HFFc6 (cell line): Measurements from ENCODE around the gene DENND1A. TPM values are rescaled to one million over a fixed set of nuclear protein-coding genes. Genes with fewer than 3 reads are reported as not detected.

ENCODE experiments used
- DNase-seq: peaks from one replicate; pipeline ENCODE4 v3.0.0-alpha.2; 2018
- H3K27ac Mint-ChIP-seq: 2 replicates; pipeline ENCODE4 v1.8.0; 2020; ENCODE audit warnings: mild to moderate bottlenecking, mixed read lengths
- H3K27me3 Mint-ChIP-seq: 2 replicates; pipeline ENCODE4 v1.8.0; 2021; ENCODE audit warnings: mild to moderate bottlenecking, moderate library complexity, mixed read lengths; ENCODE audit not compliant: insufficient read depth
- H3K36me3 Mint-ChIP-seq: 2 replicates; pipeline ENCODE4 v1.8.0; 2021; ENCODE audit warnings: low read depth, mixed read lengths
- H3K4me1 Mint-ChIP-seq: 2 replicates; pipeline ENCODE4 v1.8.0; 2020; ENCODE audit warnings: low read depth, mixed read lengths
- H3K4me3 Mint-ChIP-seq: 2 replicates; pipeline ENCODE4 v1.8.0; 2020; ENCODE audit warnings: mild to moderate bottlenecking, moderate library complexity, mixed read lengths
- H3K9me3 Mint-ChIP-seq: 2 replicates; pipeline ENCODE4 v1.8.0; 2020; ENCODE audit warnings: mild to moderate bottlenecking, mixed read lengths
- total RNA-seq, 6 experiments: library from RNA; stranded (reverse); fragmentation: NEBNext Ultra II Directional; extraction: Animal tissue kit (Norgen Biotek cat#: 25700); gene quantifications; 2 replicates in 1 of 6; 3 replicates in 5 of 6; pipeline ENCODE4 v1.2.3, GENCODE V29; 2021
- TF ChIP-seq, protein P1 (sequence below): fragments of 200-600 bp; sonication (generic); IDR thresholded peaks from 2 replicates; pipeline ENCODE4 v1.5.0; 2021; ENCODE audit warnings: antibody characterized with exemption, mild to moderate bottlenecking

The DENND1A gene
- total RNA-seq, 6 experiments from 2014 or later: 25.4 to 38.3 (median 30.3) TPM

DNA sequence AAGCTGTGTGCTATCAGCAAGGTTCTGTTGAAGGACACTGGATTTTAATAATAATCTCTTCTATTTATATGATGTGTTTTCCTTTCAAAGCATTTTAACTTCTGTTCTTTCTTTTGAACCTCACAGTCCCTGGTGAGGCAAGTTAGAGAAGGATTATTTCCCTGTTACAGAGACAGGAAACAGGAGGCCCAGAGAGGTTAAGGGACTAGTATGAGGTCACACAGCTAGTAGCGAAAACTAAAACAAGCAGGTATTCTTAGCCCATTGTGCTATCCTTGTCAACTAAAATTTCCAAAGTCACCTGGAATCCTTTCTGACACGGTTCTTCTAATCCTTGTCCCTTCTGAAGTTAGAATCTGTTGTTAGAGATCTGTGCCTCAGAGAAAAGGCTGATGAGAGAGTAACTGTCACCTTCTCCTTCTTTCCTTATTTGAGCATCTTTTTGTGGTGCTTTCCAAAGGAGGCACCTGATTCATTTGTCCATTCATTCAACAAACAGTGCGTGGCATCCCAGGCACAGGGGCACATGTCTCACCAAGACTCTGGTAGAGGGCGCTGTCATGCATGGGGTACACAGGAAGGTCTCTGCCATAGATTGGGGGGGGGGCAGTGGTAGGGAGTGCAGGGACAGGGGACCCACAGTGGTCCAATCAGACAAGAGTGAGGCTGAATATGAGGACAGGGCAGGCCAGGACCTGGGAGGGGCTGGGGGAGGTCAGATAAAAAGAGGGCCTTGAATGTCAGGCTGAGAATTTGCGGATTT, 512.5 kb downstream of the DENND1A start:
- TF ChIP-seq, protein P1, sequence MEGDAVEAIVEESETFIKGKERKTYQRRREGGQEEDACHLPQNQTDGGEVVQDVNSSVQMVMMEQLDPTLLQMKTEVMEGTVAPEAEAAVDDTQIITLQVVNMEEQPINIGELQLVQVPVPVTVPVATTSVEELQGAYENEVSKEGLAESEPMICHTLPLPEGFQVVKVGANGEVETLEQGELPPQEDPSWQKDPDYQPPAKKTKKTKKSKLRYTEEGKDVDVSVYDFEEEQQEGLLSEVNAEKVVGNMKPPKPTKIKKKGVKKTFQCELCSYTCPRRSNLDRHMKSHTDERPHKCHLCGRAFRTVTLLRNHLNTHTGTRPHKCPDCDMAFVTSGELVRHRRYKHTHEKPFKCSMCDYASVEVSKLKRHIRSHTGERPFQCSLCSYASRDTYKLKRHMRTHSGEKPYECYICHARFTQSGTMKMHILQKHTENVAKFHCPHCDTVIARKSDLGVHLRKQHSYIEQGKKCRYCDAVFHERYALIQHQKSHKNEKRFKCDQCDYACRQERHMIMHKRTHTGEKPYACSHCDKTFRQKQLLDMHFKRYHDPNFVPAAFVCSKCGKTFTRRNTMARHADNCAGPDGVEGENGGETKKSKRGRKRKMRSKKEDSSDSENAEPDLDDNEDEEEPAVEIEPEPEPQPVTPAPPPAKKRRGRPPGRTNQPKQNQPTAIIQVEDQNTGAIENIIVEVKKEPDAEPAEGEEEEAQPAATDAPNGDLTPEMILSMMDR: no peak; the same call in 1 of the 2 replicates
- Mint-ChIP-seq H3K27me3 (no peaks in the 10 kb centered on the region), H3K9me3 (no peaks in the 10 kb centered on the region), H3K4me1 (no peaks in the 10 kb centered on the region), H3K36me3 (peaks cover 6% of the 10 kb centered on the region; the same call in 1 of the 2 replicates), H3K4me3 (no peak overlapping the region), H3K27ac (no peak overlapping the region)
- no peak for DNase-seq

GRCh38 chr9:123416176-123416575, 513.8 kb downstream of the DENND1A start:
- DNase-seq: no peak
- H3K9me3 Mint-ChIP-seq: no peaks in the 10 kb centered on the region
- no peaks in the 10 kb centered on the region for H3K27me3 Mint-ChIP-seq
- no peak overlapping the region for H3K27ac Mint-ChIP-seq
- H3K4me3 Mint-ChIP-seq: no peak overlapping the region
- TF ChIP-seq, protein P1: no peak
- H3K4me1 Mint-ChIP-seq: no peaks in the 10 kb centered on the region
- H3K36me3 Mint-ChIP-seq: peaks cover 6% of the 10 kb centered on the region; the same call in 1 of the 2 replicates

DNA sequence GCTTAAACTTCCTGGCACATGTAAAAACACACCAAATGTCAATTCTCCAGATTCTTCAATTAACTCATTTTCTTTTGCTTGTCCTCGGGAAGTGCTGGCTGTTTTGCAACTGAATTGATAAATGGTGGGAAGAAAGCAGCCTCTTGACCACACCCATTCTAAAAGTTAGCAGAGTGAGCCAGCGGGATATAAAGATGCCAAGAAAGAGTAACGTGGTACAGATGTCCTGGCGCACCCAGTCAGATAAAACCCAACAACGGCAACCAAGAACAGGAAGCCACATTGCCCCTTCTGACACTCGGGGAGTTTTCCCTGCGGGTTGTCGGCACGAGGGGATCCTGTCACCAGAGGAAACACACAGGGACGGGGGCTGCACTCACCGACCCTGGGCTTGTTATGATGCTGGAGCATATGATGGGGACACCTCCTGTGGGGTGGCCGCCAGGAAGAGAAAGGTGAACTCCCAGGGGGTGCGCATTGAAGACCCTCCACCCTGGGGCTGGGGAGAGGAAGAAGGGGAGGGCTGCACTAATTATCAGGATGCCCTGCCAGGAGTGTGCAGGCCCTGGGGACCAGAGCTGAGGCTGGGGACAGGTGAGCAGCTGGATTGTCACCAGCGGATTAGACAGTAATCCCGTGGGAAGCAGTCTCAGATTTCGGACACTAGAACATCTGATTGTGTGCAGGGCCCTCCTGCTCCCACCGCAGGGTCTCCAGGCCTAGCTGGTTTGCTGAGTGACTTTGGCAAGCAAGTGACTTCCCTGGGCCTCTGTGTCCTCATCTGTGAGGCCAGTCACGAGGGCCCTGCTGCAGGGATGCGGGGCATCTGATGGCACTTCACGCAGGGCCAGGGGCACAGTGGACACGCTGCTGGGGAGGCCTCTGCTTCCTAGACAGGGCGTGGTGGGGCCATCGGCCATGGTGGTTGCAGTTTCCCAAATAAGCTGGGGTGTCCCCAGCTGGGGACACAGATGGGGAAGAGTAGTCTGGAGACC, 514.7 kb downstream of the DENND1A start:
- TF ChIP-seq, protein P1: no peak
- no peaks in the 10 kb centered on the region for H3K27me3 Mint-ChIP-seq
- no peak overlapping the region for H3K27ac Mint-ChIP-seq
- no peaks in the 10 kb centered on the region for H3K4me1 Mint-ChIP-seq
- H3K36me3 Mint-ChIP-seq: peaks cover 6% of the 10 kb centered on the region; the same call in 1 of the 2 replicates
- no peak overlapping the region; the same call in 1 of the 2 replicates for H3K4me3 Mint-ChIP-seq
- H3K9me3 Mint-ChIP-seq: no peaks in the 10 kb centered on the region
- no peak for DNase-seq

- no peaks in the 10 kb centered on the region for H3K4me1 Mint-ChIP-seq
- H3K36me3 Mint-ChIP-seq: peaks cover 4% of the 10 kb centered on the region; the same call in 1 of the 2 replicates
- no peak overlapping the region for H3K4me3 Mint-ChIP-seq
- TF ChIP-seq, protein P1: no peak
- no peaks in the 10 kb centered on the region for H3K9me3 Mint-ChIP-seq
- H3K27ac Mint-ChIP-seq: no peak overlapping the region
- DNase-seq: no peak
- H3K27me3 Mint-ChIP-seq: no peaks in the 10 kb centered on the region
Observed at GRCh38 chr9:123414204-123414603, 515.7 kb downstream of the DENND1A start.

DNA sequence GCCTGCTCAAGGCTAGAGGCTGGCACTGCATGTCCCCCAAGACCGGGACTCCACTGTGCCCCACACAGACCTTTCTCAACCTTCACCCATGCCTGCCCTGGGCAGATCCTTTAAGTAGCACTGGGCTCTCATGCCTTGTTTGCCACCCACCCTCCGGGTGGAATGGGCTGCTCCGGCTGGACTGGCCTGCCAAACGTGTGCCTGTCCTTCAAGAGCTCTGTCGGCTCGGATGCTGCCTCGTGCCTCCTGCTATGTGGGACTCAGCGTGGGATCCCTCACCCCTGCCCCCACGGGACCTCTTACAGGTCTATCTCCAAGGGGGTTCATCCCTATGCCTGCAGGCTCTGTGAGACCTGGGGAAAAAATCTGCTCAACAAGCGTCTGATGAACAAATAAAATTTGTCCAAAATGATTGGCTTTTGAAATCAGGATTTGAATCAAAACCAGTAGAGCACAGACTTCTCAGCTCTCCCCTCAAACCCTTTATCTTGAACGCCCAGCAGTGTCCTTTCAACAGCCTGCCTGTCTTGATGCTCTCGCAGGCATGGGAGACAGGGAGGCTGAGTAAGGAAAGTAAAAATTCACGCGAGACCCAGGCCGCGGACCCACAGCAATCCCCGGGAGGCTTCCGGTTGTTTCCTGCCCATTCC, 517.6 kb downstream of the DENND1A start:
- TF ChIP-seq, protein P1: no peak
- Mint-ChIP-seq H3K4me3 (no peak overlapping the region), H3K27ac (no peak overlapping the region), H3K9me3 (no peaks in the 10 kb centered on the region), H3K27me3 (no peaks in the 10 kb centered on the region), H3K36me3 (no peaks in the 10 kb centered on the region), H3K4me1 (no peaks in the 10 kb centered on the region)
- no peak for DNase-seq
